SK-N-SH (cell line): ENCODE results near the gene ABCB6. TPM values are rescaled to one million over a fixed set of nuclear protein-coding genes. Genes with fewer than 3 reads are reported as not detected.

Experiments
- CTCF ChIA-PET: fragments of 300-600, 350-600 bp; formaldehyde crosslinking; extraction: SDS; loops from one replicate; lab custom pipeline; 2021; lab: Yijun Ruan, JAX
- POLR2A ChIA-PET: fragments of 350-600 bp; sonication (Branson Sonifier 250); formaldehyde crosslinking; extraction: SDS; loops from one replicate; lab custom pipeline; 2020; ENCODE audit warnings: antibody characterized with exemption, inconsistent platforms; lab: Yijun Ruan, JAX
- DNase-seq: peaks from one replicate; pipeline ENCODE4 v3.0.0; 2012
- H2AFZ ChIP-seq: fragments of 200-600 bp; sonication (generic); 2 replicates; pipeline ENCODE4 v1.8.1; 2016; ENCODE audit warnings: antibody characterized with exemption, mild to moderate bottlenecking, low read depth
- H3F3A ChIP-seq: fragments of 200-600 bp; sonication (generic); replicated peaks from 2 replicates; pipeline ENCODE3; 2016; ENCODE audit warnings: antibody characterized with exemption, mild to moderate bottlenecking; ENCODE audit not compliant: insufficient read depth
- H3K27ac ChIP-seq, 2 experiments: fragments of 200-500 bp in 1 of 2; fragments of 200-600 bp in 1 of 2; sonication (Bioruptor generic) in 1 of 2; sonication (generic), shearing (Covaris generic) in 1 of 2; 2 replicates each; pipeline versions ENCODE4 v1.5.1 to v1.6.1; 2014 to 2016; ENCODE audit warnings: low read depth in 2 of 2, inconsistent platforms in 1 of 2, low read length in 1 of 2, mild to moderate bottlenecking in 1 of 2, mixed read lengths in 1 of 2
- H3K27me3 ChIP-seq: fragments of 200-600 bp; sonication (generic), shearing (Covaris generic); 2 replicates; pipeline ENCODE4 v1.6.1; 2016; ENCODE audit warnings: mixed run types; ENCODE audit not compliant: insufficient read depth
- H3K36me3 ChIP-seq, 2 experiments: fragments of 200-500 bp in 1 of 2; fragments of 200-600 bp in 1 of 2; sonication (Bioruptor generic) in 1 of 2; sonication (generic) in 1 of 2; replicated peaks in 1 of 2; 2 replicates each; pipeline versions ENCODE3 to v1.5.1; 2014 to 2016; ENCODE audit warnings: low read length in 1 of 2, mild to moderate bottlenecking in 1 of 2; ENCODE audit not compliant: insufficient read depth in 2 of 2, control insufficient read depth in 1 of 2
- H3K4me1 ChIP-seq, 2 experiments: fragments of 200-500 bp in 1 of 2; fragments of 200-600 bp in 1 of 2; sonication (Bioruptor generic) in 1 of 2; sonication (generic), shearing (Covaris generic) in 1 of 2; 2 replicates each; pipeline versions ENCODE4 v1.5.1 to v1.6.1; 2014 to 2016; ENCODE audit warnings: low read depth in 1 of 2, low read length in 1 of 2, mixed run types in 1 of 2; ENCODE audit not compliant: insufficient read depth in 2 of 2, control insufficient read depth in 1 of 2
- H3K4me2 ChIP-seq: fragments of 200-600 bp; sonication (generic), shearing (Covaris generic); 2 replicates; pipeline ENCODE4 v1.6.1; 2017; ENCODE audit warnings: mixed run types
- H3K4me3 ChIP-seq, 2 experiments: fragments of 200-500 bp in 1 of 2; fragments of 200-600 bp in 1 of 2; sonication (Bioruptor generic) in 1 of 2; sonication (generic), shearing (Covaris generic) in 1 of 2; 2 replicates each; pipeline versions ENCODE4 v1.5.1 to v1.8.1; 2014 to 2016; ENCODE audit warnings: low read depth in 2 of 2, inconsistent platforms in 1 of 2, low read length in 1 of 2, mild to moderate bottlenecking in 1 of 2, mixed read lengths in 1 of 2, moderate library complexity in 1 of 2
- H3K79me2 ChIP-seq: fragments of 200-600 bp; sonication (generic); 2 replicates; pipeline ENCODE4 v1.8.1; 2017; ENCODE audit warnings: mild to moderate bottlenecking; ENCODE audit not compliant: insufficient read depth
- H3K9ac ChIP-seq: fragments of 200-600 bp; sonication (generic); 2 replicates; pipeline ENCODE4 v1.6.1; 2017; ENCODE audit warnings: mixed run types
- H3K9me2 ChIP-seq: fragments of 200-600 bp; sonication (generic); 2 replicates; pipeline ENCODE4 v1.6.1; 2017; ENCODE audit warnings: mixed run types
- H3K9me3 ChIP-seq: fragments of 200-600 bp; sonication (generic); 2 replicates; pipeline ENCODE4 v1.6.1; 2017; ENCODE audit warnings: mixed run types, mild to moderate bottlenecking, moderate library complexity
- H4K20me1 ChIP-seq: fragments of 200-600 bp; sonication (generic); 2 replicates; pipeline ENCODE4 v1.6.1; 2017; ENCODE audit warnings: mild to moderate bottlenecking, mixed run types; ENCODE audit not compliant: insufficient read depth
- CHD2 ChIP-seq: fragments of 150-350 bp; IDR thresholded peaks from 2 replicates; pipeline ENCODE4 v1.6.1; 2018; ENCODE audit warnings: low read length; ENCODE audit not compliant: partially characterized antibody
- CTCF ChIP-seq: fragments of 200-600 bp; sonication (generic); IDR thresholded peaks from 2 replicates; pipeline ENCODE4 v1.6.1; 2017; ENCODE audit warnings: antibody characterized with exemption, mild to moderate bottlenecking, moderate library complexity
- ELF1 ChIP-seq: IDR thresholded peaks from 2 replicates; pipeline ENCODE4 v1.4.0; 2012
- EP300 ChIP-seq, 2 experiments: IDR thresholded peaks; 2 replicates each; pipeline versions ENCODE4 v1.4.0 to v1.6.1; 2012; ENCODE audit warnings: borderline replicate concordance in 1 of 2, low read depth in 1 of 2, low read length in 1 of 2
- FOSL2 ChIP-seq: IDR thresholded peaks from 2 replicates; pipeline ENCODE4 v1.4.0; 2012; ENCODE audit warnings: low read depth, mild to moderate bottlenecking, moderate library complexity, borderline replicate concordance
- MEF2A ChIP-seq: IDR thresholded peaks from 2 replicates; pipeline ENCODE4 v1.4.0; 2012; ENCODE audit warnings: low read depth, borderline replicate concordance
- NFIC ChIP-seq: IDR thresholded peaks from 2 replicates; pipeline ENCODE4 v1.4.0; 2012; ENCODE audit warnings: borderline replicate concordance
- RAD21 ChIP-seq: IDR thresholded peaks from 2 replicates; pipeline ENCODE4 v1.6.1; 2012; ENCODE audit warnings: mild to moderate bottlenecking, low read length
- RXRA ChIP-seq: IDR thresholded peaks from 2 replicates; pipeline ENCODE4 v1.4.0; 2012; ENCODE audit warnings: low read depth, mild to moderate bottlenecking, borderline replicate concordance
- TAF1 ChIP-seq: IDR thresholded peaks from 2 replicates; pipeline ENCODE4 v1.6.1; 2012; ENCODE audit warnings: low read depth, mild to moderate bottlenecking, low read length, moderate library complexity, borderline replicate concordance
- YY1 ChIP-seq: IDR thresholded peaks from 2 replicates; pipeline ENCODE4 v1.4.0; 2012; ENCODE audit warnings: low read depth, mild to moderate bottlenecking
- WGBS: methylation state at CpG from one replicate; pipeline ENCODE4 v1.1.6; 2017; ENCODE audit warnings: low lambda C conversion rate; 5-methylcytosine and 5-hydroxymethylcytosine counted together
- polyA plus RNA-seq, 3 experiments: library from polyadenylated mRNA; depleted of rRNA; stranded (reverse); fragments of >200 nt; gene quantifications; 2 replicates each; pipeline ENCODE4 v1.2.3, GENCODE V29; 2012
- TF ChIP-seq, protein P1 (sequence below): IDR thresholded peaks from 2 replicates; pipeline ENCODE4 v1.6.1; 2012; ENCODE audit warnings: mild to moderate bottlenecking, low read depth, low read length, moderate library complexity
- TF ChIP-seq, protein P2 (sequence below): fragments of 150-350 bp; IDR thresholded peaks from 2 replicates; pipeline ENCODE4 v1.6.1; 2016; ENCODE audit warnings: mild to moderate bottlenecking, low read depth, low read length
- TF ChIP-seq, protein P3 (sequence below): IDR thresholded peaks from 2 replicates; pipeline ENCODE4 v1.4.0; 2012; ENCODE audit warnings: low read depth, borderline replicate concordance

ABCB6 gene
- polyA plus RNA-seq, 1 of the 3 experiments (the other 2 are of a cell fraction) = 27.4 TPM

GRCh38 chr2:219175928-219176817, 42.6 kb downstream of the ABCB6 start:
- no peak for TF ChIP-seq YY1
- no peak for TF ChIP-seq CHD2
- no peak for TF ChIP-seq RAD21
- no peak for TF ChIP-seq TAF1
- no peak for TF ChIP-seq NFIC
- 0 out of 4 replicates have a peak, but pooled peaks of 1 of the 2 experiments have one; percentile 3 for TF ChIP-seq EP300 (IDR thresholded peaks at IDR 0.05; ENCODE audit: borderline replicate concordance in 1 of 2, low read depth in 1 of 2, low read length in 1 of 2)
- TF ChIP-seq RXRA = no peak
- TF ChIP-seq, protein P1, sequence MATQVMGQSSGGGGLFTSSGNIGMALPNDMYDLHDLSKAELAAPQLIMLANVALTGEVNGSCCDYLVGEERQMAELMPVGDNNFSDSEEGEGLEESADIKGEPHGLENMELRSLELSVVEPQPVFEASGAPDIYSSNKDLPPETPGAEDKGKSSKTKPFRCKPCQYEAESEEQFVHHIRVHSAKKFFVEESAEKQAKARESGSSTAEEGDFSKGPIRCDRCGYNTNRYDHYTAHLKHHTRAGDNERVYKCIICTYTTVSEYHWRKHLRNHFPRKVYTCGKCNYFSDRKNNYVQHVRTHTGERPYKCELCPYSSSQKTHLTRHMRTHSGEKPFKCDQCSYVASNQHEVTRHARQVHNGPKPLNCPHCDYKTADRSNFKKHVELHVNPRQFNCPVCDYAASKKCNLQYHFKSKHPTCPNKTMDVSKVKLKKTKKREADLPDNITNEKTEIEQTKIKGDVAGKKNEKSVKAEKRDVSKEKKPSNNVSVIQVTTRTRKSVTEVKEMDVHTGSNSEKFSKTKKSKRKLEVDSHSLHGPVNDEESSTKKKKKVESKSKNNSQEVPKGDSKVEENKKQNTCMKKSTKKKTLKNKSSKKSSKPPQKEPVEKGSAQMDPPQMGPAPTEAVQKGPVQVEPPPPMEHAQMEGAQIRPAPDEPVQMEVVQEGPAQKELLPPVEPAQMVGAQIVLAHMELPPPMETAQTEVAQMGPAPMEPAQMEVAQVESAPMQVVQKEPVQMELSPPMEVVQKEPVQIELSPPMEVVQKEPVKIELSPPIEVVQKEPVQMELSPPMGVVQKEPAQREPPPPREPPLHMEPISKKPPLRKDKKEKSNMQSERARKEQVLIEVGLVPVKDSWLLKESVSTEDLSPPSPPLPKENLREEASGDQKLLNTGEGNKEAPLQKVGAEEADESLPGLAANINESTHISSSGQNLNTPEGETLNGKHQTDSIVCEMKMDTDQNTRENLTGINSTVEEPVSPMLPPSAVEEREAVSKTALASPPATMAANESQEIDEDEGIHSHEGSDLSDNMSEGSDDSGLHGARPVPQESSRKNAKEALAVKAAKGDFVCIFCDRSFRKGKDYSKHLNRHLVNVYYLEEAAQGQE = peak; percentile 55; the same call in 1 of the 2 replicates
- TF ChIP-seq FOSL2 = no peak
- no peak for TF ChIP-seq MEF2A
- TF ChIP-seq CTCF = peak; percentile 34
- TF ChIP-seq, protein P2, sequence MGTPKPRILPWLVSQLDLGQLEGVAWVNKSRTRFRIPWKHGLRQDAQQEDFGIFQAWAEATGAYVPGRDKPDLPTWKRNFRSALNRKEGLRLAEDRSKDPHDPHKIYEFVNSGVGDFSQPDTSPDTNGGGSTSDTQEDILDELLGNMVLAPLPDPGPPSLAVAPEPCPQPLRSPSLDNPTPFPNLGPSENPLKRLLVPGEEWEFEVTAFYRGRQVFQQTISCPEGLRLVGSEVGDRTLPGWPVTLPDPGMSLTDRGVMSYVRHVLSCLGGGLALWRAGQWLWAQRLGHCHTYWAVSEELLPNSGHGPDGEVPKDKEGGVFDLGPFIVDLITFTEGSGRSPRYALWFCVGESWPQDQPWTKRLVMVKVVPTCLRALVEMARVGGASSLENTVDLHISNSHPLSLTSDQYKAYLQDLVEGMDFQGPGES = no peak
- TF ChIP-seq, protein P3, sequence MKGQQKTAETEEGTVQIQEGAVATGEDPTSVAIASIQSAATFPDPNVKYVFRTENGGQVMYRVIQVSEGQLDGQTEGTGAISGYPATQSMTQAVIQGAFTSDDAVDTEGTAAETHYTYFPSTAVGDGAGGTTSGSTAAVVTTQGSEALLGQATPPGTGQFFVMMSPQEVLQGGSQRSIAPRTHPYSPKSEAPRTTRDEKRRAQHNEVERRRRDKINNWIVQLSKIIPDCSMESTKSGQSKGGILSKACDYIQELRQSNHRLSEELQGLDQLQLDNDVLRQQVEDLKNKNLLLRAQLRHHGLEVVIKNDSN = no peak
- TF ChIP-seq ELF1 = no peak
- H3K4me2 ChIP-seq = peak overlapping the region; percentile 96
- peaks cover 10% of the 10 kb centered on the region for H3F3A ChIP-seq
- WGBS = 5% methylated on average over 24 of the region's 45 CpGs
- CTCF ChIA-PET = interaction anchor here (0.6 to 8.7 kb wide), 21 partner anchors 10 to 373 kb away, joined by 3 to 104 read pairs (median 4); partner anchors contain the start of genes DNAJB2, GLB1L, NHEJ1 and STK16
- H3K4me3 ChIP-seq = peak overlapping the region; percentile 80 to 89
- no peaks in the 10 kb centered on the region for H3K9me3 ChIP-seq
- peak overlapping the region; percentile 77 for H3K9ac ChIP-seq
- H3K27me3 ChIP-seq = no peaks in the 10 kb centered on the region
- DNase-seq = peak; percentile 67
- POLR2A ChIA-PET = interaction anchor here (0.6 to 2.3 kb wide), 15 partner anchors 11 to 306 kb away, joined by 3 to 13 read pairs (median 4); partner anchors contain the start of genes ABCB6, ANKZF1, ATG9A and DNAJB2
- peaks cover 25 to 50% of the 10 kb centered on the region in 2 experiments for H3K36me3 ChIP-seq
- H3K4me1 ChIP-seq = peaks cover 0 to 17% of the 10 kb centered on the region in 2 experiments; a peak in 2 of 4 replicates
- H3K79me2 ChIP-seq = peaks cover 38% of the 10 kb centered on the region
- H4K20me1 ChIP-seq = peaks cover 10% of the 10 kb centered on the region
- H2AFZ ChIP-seq = peak overlapping the region; percentile 91
- peak overlapping the region; percentile 95 to 97 for H3K27ac ChIP-seq
- H3K9me2 ChIP-seq = no peaks in the 10 kb centered on the region
